Sigmoid colon (tissue), 7 donors: Measurements from ENCODE around the gene ENTPD6. TPM values are rescaled to one million over a fixed set of nuclear protein-coding genes. Genes with fewer than 3 reads are reported as not detected.

Experiments used
- DNase-seq: peaks from one replicate; pipeline ENCODE4 v3.0.0-alpha.2; 2019
- H3K27ac ChIP-seq, 4 donors: fragments of 200-600 bp; sonication (generic); one replicate each; pipeline ENCODE4 v1.5.1; 2016 to 2019; ENCODE audit warnings: mild to moderate bottlenecking in 1 of 4
- H3K27me3 ChIP-seq, 3 donors: fragments of 200-600 bp; sonication (generic); one replicate each; pipeline ENCODE4 v1.5.1; 2019; ENCODE audit warnings: mild to moderate bottlenecking in 1 of 3
- H3K36me3 ChIP-seq, 4 donors: fragments of 200-600 bp; sonication (generic); one replicate each; pipeline ENCODE4 v1.5.1; 2016 to 2019
- H3K4me1 ChIP-seq, 4 donors: fragments of 200-600 bp; sonication (generic); one replicate each; pipeline ENCODE4 v1.5.1; 2017 to 2019
- H3K4me3 ChIP-seq, 4 donors: fragments of 200-600 bp; sonication (generic); one replicate each; pipeline ENCODE4 v1.5.1; 2017 to 2019; ENCODE audit warnings: mild to moderate bottlenecking in 2 of 4, moderate library complexity in 1 of 4
- H3K9me3 ChIP-seq, 4 donors: fragments of 200-600 bp in 3 of 4; sonication (generic) in 3 of 4; one replicate each; pipeline versions ENCODE4 v1.5.1 to v1.6.1; 2013 to 2019
- EP300 ChIP-seq, 4 donors: sonication (generic); formaldehyde crosslinking; IDR thresholded peaks; one replicate each; pipeline ENCODE4 v1.6.1; 2017; ENCODE audit warnings: antibody characterized with exemption in 4 of 4
- POLR2A ChIP-seq, 2 donors: fragments of 450-650 bp; IDR thresholded peaks; one replicate each; pipeline ENCODE4 v1.6.1; 2016; ENCODE audit warnings: antibody characterized with exemption in 2 of 2, mild to moderate bottlenecking in 2 of 2, moderate library complexity in 2 of 2
- POLR2AphosphoS5 ChIP-seq, 4 donors: sonication (generic); formaldehyde crosslinking; IDR thresholded peaks; one replicate each; pipeline ENCODE4 v1.6.1; 2017; ENCODE audit warnings: antibody characterized with exemption in 4 of 4
- WGBS, 2 donors: extraction: QIAGEN DNeasy Blood & Tissue Kit; methylation state at CpG; one replicate each; pipeline ENCODE4 v1.1.7; 2013; 5-methylcytosine and 5-hydroxymethylcytosine counted together
- intact Hi-C: fragments of 100-400 bp; cut with DNase I; formaldehyde crosslinking; loops from one replicate; pipeline ENCODE4 v1.15.1; 2023
- polyA plus RNA-seq, 3 donors: library from polyadenylated mRNA; stranded (reverse); fragments of 200-250 nt; gene quantifications; one replicate each; pipeline ENCODE4 v1.2.3, GENCODE V29; 2013
- small RNA-seq, 3 donors: library from RNA; depleted of rRNA; stranded (forward); fragments of <200 nt; gene quantifications; one replicate each; pipeline ENCODE3, GENCODE V24; 2016
- total RNA-seq, 4 donors: library from RNA; depleted of rRNA; stranded (reverse); fragments of >200 nt; gene quantifications; one replicate each; pipeline ENCODE4 v1.1.0, GENCODE V29; 2016
- TF ChIP-seq, protein P1 (sequence below), 4 experiments: fragments of 450-650 bp in 3 of 4; fragments of 200-600 bp in 1 of 4; IDR thresholded peaks; one replicate each; pipeline ENCODE4 v1.5.1; 2016 to 2019; ENCODE audit warnings: antibody characterized with exemption in 4 of 4, mild to moderate bottlenecking in 3 of 4, moderate library complexity in 2 of 4
- donor health status: healthy with polysubstance abuse.
- donor health status: Bipolar disorder and iron deficiency.
- donor health status: healthy.

The ENTPD6 gene
- total and polyA plus RNA-seq, 7 donors = 26.0 to 117 (median 41.4) TPM

GRCh38 chr20:25274481-25274880 lies 79.0 kb downstream of the ENTPD6 start:
- no peak for TF ChIP-seq POLR2AphosphoS5 (IDR thresholded peaks at IDR 0.05)
- TF ChIP-seq, protein P1, sequence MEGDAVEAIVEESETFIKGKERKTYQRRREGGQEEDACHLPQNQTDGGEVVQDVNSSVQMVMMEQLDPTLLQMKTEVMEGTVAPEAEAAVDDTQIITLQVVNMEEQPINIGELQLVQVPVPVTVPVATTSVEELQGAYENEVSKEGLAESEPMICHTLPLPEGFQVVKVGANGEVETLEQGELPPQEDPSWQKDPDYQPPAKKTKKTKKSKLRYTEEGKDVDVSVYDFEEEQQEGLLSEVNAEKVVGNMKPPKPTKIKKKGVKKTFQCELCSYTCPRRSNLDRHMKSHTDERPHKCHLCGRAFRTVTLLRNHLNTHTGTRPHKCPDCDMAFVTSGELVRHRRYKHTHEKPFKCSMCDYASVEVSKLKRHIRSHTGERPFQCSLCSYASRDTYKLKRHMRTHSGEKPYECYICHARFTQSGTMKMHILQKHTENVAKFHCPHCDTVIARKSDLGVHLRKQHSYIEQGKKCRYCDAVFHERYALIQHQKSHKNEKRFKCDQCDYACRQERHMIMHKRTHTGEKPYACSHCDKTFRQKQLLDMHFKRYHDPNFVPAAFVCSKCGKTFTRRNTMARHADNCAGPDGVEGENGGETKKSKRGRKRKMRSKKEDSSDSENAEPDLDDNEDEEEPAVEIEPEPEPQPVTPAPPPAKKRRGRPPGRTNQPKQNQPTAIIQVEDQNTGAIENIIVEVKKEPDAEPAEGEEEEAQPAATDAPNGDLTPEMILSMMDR (IDR thresholded peaks at IDR 0.05) = no peak
- no peak for TF ChIP-seq EP300 (IDR thresholded peaks at IDR 0.05)
- no peak for TF ChIP-seq POLR2A (IDR thresholded peaks at IDR 0.05)
- Histone ChIP-seq H3K36me3 (peaks cover 25 to 97% (median 72%) of the 10 kb centered on the region in 4 donors), H3K9me3 (no peaks in the 10 kb centered on the region), H3K27ac (peak overlapping the region; percentile 76 to 88 (median 80)), H3K4me3 (no peak overlapping the region), H3K27me3 (no peaks in the 10 kb centered on the region), H3K4me1 (peaks cover 0 to 48% (median 38%) of the 10 kb centered on the region in 4 donors)
- DNase-seq = peak; percentile 60
- 95 to 96% methylated on average over 20 of the region's 20 CpGs for WGBS, 2 donors
- intact Hi-C loops = no loop called here

GRCh38 chr20:25274891-25275812 lies 79.6 kb downstream of the ENTPD6 start:
- H3K27me3 ChIP-seq = no peaks in the 10 kb centered on the region
- DNase-seq = peak; percentile 67
- TF ChIP-seq POLR2A (IDR thresholded peaks at IDR 0.05) (no peak), EP300 (IDR thresholded peaks at IDR 0.05) (no peak), POLR2AphosphoS5 (IDR thresholded peaks at IDR 0.05) (no peak)
- TF ChIP-seq, protein P1 (IDR thresholded peaks at IDR 0.05) = no peak
- H3K4me3 ChIP-seq = no peak overlapping the region
- H3K4me1 ChIP-seq = peaks cover 0 to 55% (median 40%) of the 10 kb centered on the region in 4 donors
- H3K9me3 ChIP-seq = no peaks in the 10 kb centered on the region
- H3K27ac ChIP-seq = peak overlapping the region; percentile 76 to 88 (median 80)
- intact Hi-C loops = no loop called here
- whole genome bisulfite sequencing, 2 donors = 93 to 96% methylated on average over 32 of the region's 32 CpGs
- H3K36me3 ChIP-seq = peaks cover 21 to 97% (median 69%) of the 10 kb centered on the region in 4 donors

- H3K9me3 ChIP-seq = no peaks in the 10 kb centered on the region
- H3K27ac ChIP-seq = peak overlapping the region; percentile 76 to 88 (median 80)
- peak; percentile 62 for DNase-seq
- H3K27me3 ChIP-seq = no peaks in the 10 kb centered on the region
- H3K36me3 ChIP-seq = peaks cover 21 to 97% (median 69%) of the 10 kb centered on the region in 4 donors
- 96% methylated on average over 20 of the region's 20 CpGs for WGBS, 2 donors
- intact Hi-C loops = no loop called here
- H3K4me3 ChIP-seq = no peak overlapping the region
- TF ChIP-seq POLR2AphosphoS5 (IDR thresholded peaks at IDR 0.05) = no peak
- TF ChIP-seq POLR2A (IDR thresholded peaks at IDR 0.05) = no peak
- TF ChIP-seq, protein P1 (IDR thresholded peaks at IDR 0.05) = no peak
- TF ChIP-seq EP300 (IDR thresholded peaks at IDR 0.05) = no peak
- H3K4me1 ChIP-seq = peaks cover 0 to 61% (median 42%) of the 10 kb centered on the region in 4 donors
Observed at GRCh38 chr20:25275813-25276532, 80.5 kb downstream of the ENTPD6 start.

Small RNA genes within 50 kb of the gene (small RNA-seq; reads per million reads assigned to genes)
- gene AL035252.4 = 0 reads per million in 3 donors
- gene AL121772.2 = 0 reads per million in 3 donors
- 0 reads per million in 3 donors for gene RF00019

Other genes with a start within 250 kb of the ENTPD6 start
- gene CST7, start 246.4 kb upstream of the ENTPD6 start, total RNA-seq = 1 to 10 TPM in 1 of 4 donors, under 1 TPM in 2, not detected in 1; 0.66 to 3.5 (median 0.71) TPM
- 10 to 100 TPM in 1 of 3 donors, 1 to 10 TPM in 2; 3.9 to 10.4 (median 4.2) TPM for gene CST7, start 246.4 kb upstream of the ENTPD6 start, polyA plus RNA-seq
- 10 to 100 TPM; 22.7 to 35.3 (median 28.9) TPM for gene APMAP, start 203.0 kb upstream of the ENTPD6 start, total RNA-seq
- 10 to 100 TPM in 2 of 3 donors, 1 to 10 TPM in 1; 9.6 to 55.8 (median 25.2) TPM for gene APMAP, start 203.0 kb upstream of the ENTPD6 start, polyA plus RNA-seq
- 10 to 100 TPM; 27.1 to 41.0 (median 30.5) TPM for gene ACSS1, start 137.6 kb upstream of the ENTPD6 start, total RNA-seq
- 10 to 100 TPM; 20.1 to 24.7 (median 21.0) TPM for gene ACSS1, start 137.6 kb upstream of the ENTPD6 start, polyA plus RNA-seq
- gene VSX1, start 113.6 kb upstream of the ENTPD6 start, total RNA-seq = not detected
- under 1 TPM in 1 of 3 donors, not detected in 2; 0.03 TPM for gene VSX1, start 113.6 kb upstream of the ENTPD6 start, polyA plus RNA-seq
- gene PYGB, start 52.4 kb downstream of the ENTPD6 start, total RNA-seq = 100 to 1,000 TPM; 147 to 317 (median 226) TPM
- 100 to 1,000 TPM in 2 of 3 donors, 10 to 100 TPM in 1; 45.6 to 198 (median 163) TPM for gene PYGB, start 52.4 kb downstream of the ENTPD6 start, polyA plus RNA-seq
- 10 to 100 TPM; 18.9 to 39.6 (median 34.9) TPM for gene ABHD12, start 195.1 kb downstream of the ENTPD6 start, total RNA-seq
- gene ABHD12, start 195.1 kb downstream of the ENTPD6 start, polyA plus RNA-seq = 10 to 100 TPM; 27.0 to 49.0 (median 35.7) TPM
- 1 to 10 TPM in 1 of 4 donors, under 1 TPM in 3; 0.28 to 1.4 (median 0.50) TPM for gene GINS1, start 212.0 kb downstream of the ENTPD6 start, total RNA-seq
- 1 to 10 TPM; 1.2 to 7.6 (median 4.2) TPM for gene GINS1, start 212.0 kb downstream of the ENTPD6 start, polyA plus RNA-seq